ENCODE results near the gene VPS13A. TPM values are rescaled to one million over a fixed set of nuclear protein-coding genes. Genes with fewer than 3 reads are reported as not detected.

VPS13A gene
- polyA plus RNA-seq, 1 donor from 2014 or later = 20.6 TPM

DNA sequence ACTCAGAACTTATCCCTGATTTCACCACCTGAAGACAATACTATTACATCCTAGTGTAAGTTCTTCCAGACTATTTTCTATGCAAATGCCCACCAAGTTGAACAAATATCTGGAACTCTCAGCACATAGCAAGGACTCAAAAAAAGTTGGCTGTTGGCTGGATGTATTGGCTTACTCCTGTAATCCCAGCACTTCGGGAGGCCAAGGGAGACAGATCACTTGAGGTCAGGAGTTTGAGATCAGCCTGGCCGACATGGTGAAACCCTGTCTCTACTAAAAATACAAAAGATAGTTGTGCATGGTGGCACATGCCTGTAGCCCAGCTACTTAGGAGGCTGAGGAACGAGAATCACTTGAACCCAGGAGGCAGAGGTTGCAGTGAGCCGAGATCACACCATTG lies 15.0 kb upstream of the VPS13A start:
- Histone ChIP-seq H4K20me1 (ENCODE audit: insufficient read depth) (no peaks in the 10 kb centered on the region), H3F3A (ENCODE audit: insufficient read depth, low read length, poor library complexity, severe bottlenecking) (no peaks in the 10 kb centered on the region), H3K9me3 (ENCODE audit: low read length) (no peaks in the 10 kb centered on the region), H3K4me2 (ENCODE audit: low read length) (no peak overlapping the region), H3K27ac (ENCODE audit: low read length) (no peak overlapping the region), H3K79me2 (replicated peaks; ENCODE audit: insufficient read depth, low read length) (no peaks in the 10 kb centered on the region), H2AFZ (ENCODE audit: low read depth, low read length) (no peak overlapping the region), H3K9ac (ENCODE audit: low read length) (no peak overlapping the region), H3K36me3 (ENCODE audit: insufficient read depth, low read length) (no peaks in the 10 kb centered on the region), H3K27me3 (ENCODE audit: insufficient read depth, low read depth, low read length) (no peaks in the 10 kb centered on the region), H3K4me3 (ENCODE audit: low read length) (no peak overlapping the region), H3K9me2 (ENCODE audit: insufficient read depth, low read length) (no peaks in the 10 kb centered on the region)
- TF ChIP-seq TAF1 (IDR thresholded peaks at IDR 0.05; ENCODE audit: low read depth) = no peak
- TF ChIP-seq EZH2 (IDR thresholded peaks at IDR 0.05; ENCODE audit: borderline replicate concordance, insufficient read depth, low read length, poor library complexity, severe bottlenecking) = no peak
- no peak for TF ChIP-seq EP300 (conservative IDR thresholded peaks at IDR 0.05; ENCODE audit: poor library complexity, severe bottlenecking)
- TF ChIP-seq, protein P1, sequence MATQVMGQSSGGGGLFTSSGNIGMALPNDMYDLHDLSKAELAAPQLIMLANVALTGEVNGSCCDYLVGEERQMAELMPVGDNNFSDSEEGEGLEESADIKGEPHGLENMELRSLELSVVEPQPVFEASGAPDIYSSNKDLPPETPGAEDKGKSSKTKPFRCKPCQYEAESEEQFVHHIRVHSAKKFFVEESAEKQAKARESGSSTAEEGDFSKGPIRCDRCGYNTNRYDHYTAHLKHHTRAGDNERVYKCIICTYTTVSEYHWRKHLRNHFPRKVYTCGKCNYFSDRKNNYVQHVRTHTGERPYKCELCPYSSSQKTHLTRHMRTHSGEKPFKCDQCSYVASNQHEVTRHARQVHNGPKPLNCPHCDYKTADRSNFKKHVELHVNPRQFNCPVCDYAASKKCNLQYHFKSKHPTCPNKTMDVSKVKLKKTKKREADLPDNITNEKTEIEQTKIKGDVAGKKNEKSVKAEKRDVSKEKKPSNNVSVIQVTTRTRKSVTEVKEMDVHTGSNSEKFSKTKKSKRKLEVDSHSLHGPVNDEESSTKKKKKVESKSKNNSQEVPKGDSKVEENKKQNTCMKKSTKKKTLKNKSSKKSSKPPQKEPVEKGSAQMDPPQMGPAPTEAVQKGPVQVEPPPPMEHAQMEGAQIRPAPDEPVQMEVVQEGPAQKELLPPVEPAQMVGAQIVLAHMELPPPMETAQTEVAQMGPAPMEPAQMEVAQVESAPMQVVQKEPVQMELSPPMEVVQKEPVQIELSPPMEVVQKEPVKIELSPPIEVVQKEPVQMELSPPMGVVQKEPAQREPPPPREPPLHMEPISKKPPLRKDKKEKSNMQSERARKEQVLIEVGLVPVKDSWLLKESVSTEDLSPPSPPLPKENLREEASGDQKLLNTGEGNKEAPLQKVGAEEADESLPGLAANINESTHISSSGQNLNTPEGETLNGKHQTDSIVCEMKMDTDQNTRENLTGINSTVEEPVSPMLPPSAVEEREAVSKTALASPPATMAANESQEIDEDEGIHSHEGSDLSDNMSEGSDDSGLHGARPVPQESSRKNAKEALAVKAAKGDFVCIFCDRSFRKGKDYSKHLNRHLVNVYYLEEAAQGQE (IDR thresholded peaks at IDR 0.05; ENCODE audit: borderline replicate concordance) = no peak

DNA sequence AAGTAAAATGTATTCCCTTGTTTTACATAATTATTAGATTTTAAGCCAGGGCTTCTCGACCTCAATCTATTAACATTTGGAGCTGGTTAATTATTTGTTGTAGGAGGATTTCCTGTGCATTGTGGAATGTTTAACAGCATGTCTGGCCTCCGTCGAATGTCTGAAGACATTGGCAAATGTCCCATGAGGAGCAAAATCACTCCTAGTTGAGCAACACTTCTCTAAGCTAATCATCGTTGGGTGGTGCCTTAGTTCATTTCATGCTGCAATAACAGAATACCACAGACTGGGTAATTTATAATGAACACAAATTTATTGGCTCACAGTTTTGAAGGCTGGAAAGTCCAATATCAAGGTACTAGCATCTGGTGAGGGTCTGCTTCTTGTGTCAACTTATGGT lies 13.4 kb upstream of the VPS13A start:
- no peak overlapping the region for H3K4me2 ChIP-seq (ENCODE audit: low read length)
- H2AFZ ChIP-seq (ENCODE audit: low read depth, low read length) = no peak overlapping the region
- no peaks in the 10 kb centered on the region for H3K9me2 ChIP-seq (ENCODE audit: insufficient read depth, low read length)
- H3K79me2 ChIP-seq (replicated peaks; ENCODE audit: insufficient read depth, low read length) = no peaks in the 10 kb centered on the region
- H3K27me3 ChIP-seq (ENCODE audit: insufficient read depth, low read depth, low read length) = no peaks in the 10 kb centered on the region
- TF ChIP-seq RAD21 (conservative IDR thresholded peaks at IDR 0.05) (no peak), SMC3 (conservative IDR thresholded peaks at IDR 0.05; ENCODE audit: poor library complexity) (no peak), POLR2AphosphoS5 (IDR thresholded peaks at IDR 0.05) (no peak), MXI1 (conservative IDR thresholded peaks at IDR 0.05; ENCODE audit: poor library complexity, severe bottlenecking) (no peak), TAF1 (IDR thresholded peaks at IDR 0.05; ENCODE audit: low read depth) (no peak), EP300 (conservative IDR thresholded peaks at IDR 0.05; ENCODE audit: poor library complexity, severe bottlenecking) (no peak)
- TF ChIP-seq, protein P1 (IDR thresholded peaks at IDR 0.05; ENCODE audit: borderline replicate concordance) = no peak
- TF ChIP-seq, protein P2, sequence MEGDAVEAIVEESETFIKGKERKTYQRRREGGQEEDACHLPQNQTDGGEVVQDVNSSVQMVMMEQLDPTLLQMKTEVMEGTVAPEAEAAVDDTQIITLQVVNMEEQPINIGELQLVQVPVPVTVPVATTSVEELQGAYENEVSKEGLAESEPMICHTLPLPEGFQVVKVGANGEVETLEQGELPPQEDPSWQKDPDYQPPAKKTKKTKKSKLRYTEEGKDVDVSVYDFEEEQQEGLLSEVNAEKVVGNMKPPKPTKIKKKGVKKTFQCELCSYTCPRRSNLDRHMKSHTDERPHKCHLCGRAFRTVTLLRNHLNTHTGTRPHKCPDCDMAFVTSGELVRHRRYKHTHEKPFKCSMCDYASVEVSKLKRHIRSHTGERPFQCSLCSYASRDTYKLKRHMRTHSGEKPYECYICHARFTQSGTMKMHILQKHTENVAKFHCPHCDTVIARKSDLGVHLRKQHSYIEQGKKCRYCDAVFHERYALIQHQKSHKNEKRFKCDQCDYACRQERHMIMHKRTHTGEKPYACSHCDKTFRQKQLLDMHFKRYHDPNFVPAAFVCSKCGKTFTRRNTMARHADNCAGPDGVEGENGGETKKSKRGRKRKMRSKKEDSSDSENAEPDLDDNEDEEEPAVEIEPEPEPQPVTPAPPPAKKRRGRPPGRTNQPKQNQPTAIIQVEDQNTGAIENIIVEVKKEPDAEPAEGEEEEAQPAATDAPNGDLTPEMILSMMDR (IDR thresholded peaks at IDR 0.05; ENCODE audit: poor library complexity, severe bottlenecking) = no peak
- no peak overlapping the region for H3K9ac ChIP-seq (ENCODE audit: low read length)
- H3K9me3 ChIP-seq (ENCODE audit: low read length) = no peaks in the 10 kb centered on the region
- H3K36me3 ChIP-seq (ENCODE audit: insufficient read depth, low read length) = no peaks in the 10 kb centered on the region
- no peaks in the 10 kb centered on the region for H3F3A ChIP-seq (ENCODE audit: insufficient read depth, low read length, poor library complexity, severe bottlenecking)
- H3K4me3 ChIP-seq (ENCODE audit: low read length) = no peak overlapping the region
- no peaks in the 10 kb centered on the region for H4K20me1 ChIP-seq (ENCODE audit: insufficient read depth)
- no peak overlapping the region for H3K27ac ChIP-seq (ENCODE audit: low read length)

Data from neural cell (in vitro differentiated cells).